ENCODE data around the gene PIP5K1C.
"Not testable (repeated sequence)": the region's sequence is repeated elsewhere in the genome, so short reads cannot be mapped to it uniquely, and the experiment has no call there.

Gene PIP5K1C

GRCh38 chr19:3631053-3631861, 69.0 kb downstream of the PIP5K1C start:
- Histone ChIP-seq H3K36me3 (ENCODE audit: control insufficient read depth, insufficient read depth, low read length) (peaks cover 13% of the 10 kb centered on the region), H3K4me1 (ENCODE audit: control insufficient read depth, insufficient read depth, low read length) (no peaks in the 10 kb centered on the region), H3K27me3 (ENCODE audit: control insufficient read depth, insufficient read depth, low read length) (no peaks in the 10 kb centered on the region), H3K9ac (ENCODE audit: low read depth, low read length) (no peak overlapping the region), H3K9me3 (ENCODE audit: control insufficient read depth, insufficient read depth, low read length) (no peaks in the 10 kb centered on the region), H3K4me3 (ENCODE audit: low read depth, low read length) (no peak overlapping the region)

- H3K9ac ChIP-seq (ENCODE audit: low read depth, low read length); H3K4me3 ChIP-seq (ENCODE audit: low read depth, low read length); H3K4me1 ChIP-seq (ENCODE audit: control insufficient read depth, insufficient read depth, low read length); H3K9me3 ChIP-seq (ENCODE audit: control insufficient read depth, insufficient read depth, low read length); H3K27me3 ChIP-seq (ENCODE audit: control insufficient read depth, insufficient read depth, low read length): not testable (repeated sequence)
- peaks cover 13% of the 10 kb centered on the region for H3K36me3 ChIP-seq (ENCODE audit: control insufficient read depth, insufficient read depth, low read length)
Measured at GRCh38 chr19:3628766-3629165, 71.5 kb downstream of the PIP5K1C start.

- no peak overlapping the region for H3K4me3 ChIP-seq (ENCODE audit: low read depth, low read length)
- H3K9me3 ChIP-seq (ENCODE audit: control insufficient read depth, insufficient read depth, low read length) = no peaks in the 10 kb centered on the region
- peaks cover 7% of the 10 kb centered on the region for H3K36me3 ChIP-seq (ENCODE audit: control insufficient read depth, insufficient read depth, low read length)
- H3K4me1 ChIP-seq (ENCODE audit: control insufficient read depth, insufficient read depth, low read length) = no peaks in the 10 kb centered on the region
- H3K27me3 ChIP-seq (ENCODE audit: control insufficient read depth, insufficient read depth, low read length) = no peaks in the 10 kb centered on the region
- no peak overlapping the region for H3K9ac ChIP-seq (ENCODE audit: low read depth, low read length)
Measured at GRCh38 chr19:3627351-3627723, 72.9 kb downstream of the PIP5K1C start.

GRCh38 chr19:3626473-3627350, 73.6 kb downstream of the PIP5K1C start, which contains the start of gene CACTIN:
Gene CACTIN, minus strand, starts transcription at chr19:3626790. Its CDS starts 28 bp downstream, at chr19:3626762.
- Histone ChIP-seq H3K9me3 (ENCODE audit: control insufficient read depth, insufficient read depth, low read length) (no peaks in the 10 kb centered on the region), H3K36me3 (ENCODE audit: control insufficient read depth, insufficient read depth, low read length) (peaks cover under 1% of the 10 kb centered on the region), H3K4me3 (ENCODE audit: low read depth, low read length) (peak within 1 kb of the TSS; percentile 81), H3K4me1 (ENCODE audit: control insufficient read depth, insufficient read depth, low read length) (no peaks in the 10 kb centered on the region), H3K9ac (ENCODE audit: low read depth, low read length) (peak within 1 kb of the TSS; percentile 94), H3K27me3 (ENCODE audit: control insufficient read depth, insufficient read depth, low read length) (no peaks in the 10 kb centered on the region)

- Histone ChIP-seq H3K9ac (ENCODE audit: low read depth, low read length) (peak overlapping the region; percentile 94), H3K9me3 (ENCODE audit: control insufficient read depth, insufficient read depth, low read length) (no peaks in the 10 kb centered on the region), H3K4me1 (ENCODE audit: control insufficient read depth, insufficient read depth, low read length) (no peaks in the 10 kb centered on the region), H3K27me3 (ENCODE audit: control insufficient read depth, insufficient read depth, low read length) (no peaks in the 10 kb centered on the region), H3K36me3 (ENCODE audit: control insufficient read depth, insufficient read depth, low read length) (peaks cover under 1% of the 10 kb centered on the region), H3K4me3 (ENCODE audit: low read depth, low read length) (peak overlapping the region; percentile 81)
Measured at GRCh38 chr19:3625996-3626472, 74.2 kb downstream of the PIP5K1C start.

GRCh38 chr19:3623716-3624115, 76.6 kb downstream of the PIP5K1C start:
- H3K27me3 ChIP-seq (ENCODE audit: control insufficient read depth, insufficient read depth, low read length) = no peaks in the 10 kb centered on the region
- peaks cover 9% of the 10 kb centered on the region for H3K36me3 ChIP-seq (ENCODE audit: control insufficient read depth, insufficient read depth, low read length)
- no peaks in the 10 kb centered on the region for H3K4me1 ChIP-seq (ENCODE audit: control insufficient read depth, insufficient read depth, low read length)
- H3K4me3 ChIP-seq (ENCODE audit: low read depth, low read length) = no peak overlapping the region
- no peaks in the 10 kb centered on the region for H3K9me3 ChIP-seq (ENCODE audit: control insufficient read depth, insufficient read depth, low read length)
- no peak overlapping the region for H3K9ac ChIP-seq (ENCODE audit: low read depth, low read length)

GRCh38 chr19:3622224-3622623, 78.0 kb downstream of the PIP5K1C start:
- no peak overlapping the region for H3K9ac ChIP-seq (ENCODE audit: low read depth, low read length)
- H3K4me1 ChIP-seq (ENCODE audit: control insufficient read depth, insufficient read depth, low read length) = no peaks in the 10 kb centered on the region
- no peak overlapping the region for H3K4me3 ChIP-seq (ENCODE audit: low read depth, low read length)
- H3K36me3 ChIP-seq (ENCODE audit: control insufficient read depth, insufficient read depth, low read length) = peaks cover 13% of the 10 kb centered on the region
- no peaks in the 10 kb centered on the region for H3K27me3 ChIP-seq (ENCODE audit: control insufficient read depth, insufficient read depth, low read length)
- H3K9me3 ChIP-seq (ENCODE audit: control insufficient read depth, insufficient read depth, low read length) = no peaks in the 10 kb centered on the region

GRCh38 chr19:3621689-3622088, 78.6 kb downstream of the PIP5K1C start:
- Histone ChIP-seq H3K4me1 (ENCODE audit: control insufficient read depth, insufficient read depth, low read length) (no peaks in the 10 kb centered on the region), H3K36me3 (ENCODE audit: control insufficient read depth, insufficient read depth, low read length) (peaks cover 14% of the 10 kb centered on the region), H3K27me3 (ENCODE audit: control insufficient read depth, insufficient read depth, low read length) (no peaks in the 10 kb centered on the region), H3K9me3 (ENCODE audit: control insufficient read depth, insufficient read depth, low read length) (no peaks in the 10 kb centered on the region), H3K9ac (ENCODE audit: low read depth, low read length) (no peak overlapping the region), H3K4me3 (ENCODE audit: low read depth, low read length) (no peak overlapping the region)

- Histone ChIP-seq H3K27me3 (ENCODE audit: control insufficient read depth, insufficient read depth, low read length) (no peaks in the 10 kb centered on the region), H3K4me1 (ENCODE audit: control insufficient read depth, insufficient read depth, low read length) (no peaks in the 10 kb centered on the region), H3K9ac (ENCODE audit: low read depth, low read length) (no peak overlapping the region), H3K4me3 (ENCODE audit: low read depth, low read length) (no peak overlapping the region), H3K36me3 (ENCODE audit: control insufficient read depth, insufficient read depth, low read length) (peaks cover 14% of the 10 kb centered on the region), H3K9me3 (ENCODE audit: control insufficient read depth, insufficient read depth, low read length) (no peaks in the 10 kb centered on the region)
Measured at GRCh38 chr19:3620817-3621547, 79.3 kb downstream of the PIP5K1C start.

GRCh38 chr19:3620145-3620816, 80.0 kb downstream of the PIP5K1C start:
- peaks cover 14% of the 10 kb centered on the region for H3K36me3 ChIP-seq (ENCODE audit: control insufficient read depth, insufficient read depth, low read length)
- H3K9ac ChIP-seq (ENCODE audit: low read depth, low read length) = no peak overlapping the region
- H3K9me3 ChIP-seq (ENCODE audit: control insufficient read depth, insufficient read depth, low read length) = no peaks in the 10 kb centered on the region
- H3K4me1 ChIP-seq (ENCODE audit: control insufficient read depth, insufficient read depth, low read length) = no peaks in the 10 kb centered on the region
- no peak overlapping the region for H3K4me3 ChIP-seq (ENCODE audit: low read depth, low read length)
- no peaks in the 10 kb centered on the region for H3K27me3 ChIP-seq (ENCODE audit: control insufficient read depth, insufficient read depth, low read length)

GRCh38 chr19:3619631-3620012, 80.6 kb downstream of the PIP5K1C start:
- H3K4me3 ChIP-seq (ENCODE audit: low read depth, low read length) = no peak overlapping the region
- H3K9me3 ChIP-seq (ENCODE audit: control insufficient read depth, insufficient read depth, low read length) = no peaks in the 10 kb centered on the region
- no peaks in the 10 kb centered on the region for H3K27me3 ChIP-seq (ENCODE audit: control insufficient read depth, insufficient read depth, low read length)
- H3K9ac ChIP-seq (ENCODE audit: low read depth, low read length) = no peak overlapping the region
- H3K36me3 ChIP-seq (ENCODE audit: control insufficient read depth, insufficient read depth, low read length) = peaks cover 14% of the 10 kb centered on the region
- no peaks in the 10 kb centered on the region for H3K4me1 ChIP-seq (ENCODE audit: control insufficient read depth, insufficient read depth, low read length)
